ENCODE data around the gene BMI1. TPM values are rescaled to one million over a fixed set of nuclear protein-coding genes. Genes with fewer than 3 reads are reported as not detected.

The BMI1 gene
- total RNA-seq, 4 donors from 2014 or later: 50.2 to 85.7 (median 64.7) TPM

- H3K9me3 ChIP-seq: no peaks in the 10 kb centered on the region
- TF ChIP-seq POLR2A (IDR thresholded peaks at IDR 0.05) (no peak), CTCF (IDR thresholded peaks at IDR 0.05) (no peak)
- H3K4me3 ChIP-seq: no peak overlapping the region
- DNase-seq: no peak
- intact Hi-C loops (cut with DNase I; ENCODE audit: low total_unique reads): no loop called here
- no peaks in the 10 kb centered on the region for H3K36me3 ChIP-seq
- no peak overlapping the region for H3K27ac ChIP-seq
- peaks cover 0 to 4% of the 10 kb centered on the region in 2 donors for H3K4me1 ChIP-seq
- H3K27me3 ChIP-seq: peaks cover 40 to 63% of the 10 kb centered on the region in 2 donors
Observed at GRCh38 chr10:22344249-22344648, 23.4 kb downstream of the BMI1 start.

- no peaks in the 10 kb centered on the region for H3K9me3 ChIP-seq
- intact Hi-C loops (cut with DNase I; ENCODE audit: low total_unique reads): no loop called here
- H3K27me3 ChIP-seq: peaks cover 37 to 60% of the 10 kb centered on the region in 2 donors
- peaks cover 0 to 1% of the 10 kb centered on the region in 2 donors for H3K4me1 ChIP-seq
- no peak for TF ChIP-seq POLR2A (IDR thresholded peaks at IDR 0.05)
- no peak for TF ChIP-seq CTCF (IDR thresholded peaks at IDR 0.05)
- H3K27ac ChIP-seq: no peak overlapping the region
- H3K4me3 ChIP-seq: no peak overlapping the region
- no peaks in the 10 kb centered on the region for H3K36me3 ChIP-seq
- DNase-seq: no peak
Observed at GRCh38 chr10:22344781-22345300, 23.9 kb downstream of the BMI1 start.

GRCh38 chr10:22345301-22346095 lies 24.6 kb downstream of the BMI1 start, which contains the start of gene SPAG6:
Gene SPAG6 (plus strand): TSS chr10:22345496. CDS start chr10:22345612, 116 bp downstream.
- DNase-seq: peak in 1 of 2 donors; percentile 22
- Histone ChIP-seq H3K27ac (no peak within 1 kb of the TSS), H3K4me3 (no peak within 1 kb of the TSS), H3K9me3 (no peaks in the 10 kb centered on the region), H3K36me3 (no peaks in the 10 kb centered on the region), H3K4me1 (no peaks in the 10 kb centered on the region), H3K27me3 (peaks cover 37 to 60% of the 10 kb centered on the region in 2 donors)
- TF ChIP-seq CTCF (IDR thresholded peaks at IDR 0.05) (no peak), POLR2A (IDR thresholded peaks at IDR 0.05) (no peak)
- intact Hi-C loops (cut with DNase I; ENCODE audit: low total_unique reads): no loop called here

GRCh38 chr10:22346096-22346661 lies 25.3 kb downstream of the BMI1 start:
- TF ChIP-seq CTCF (IDR thresholded peaks at IDR 0.05) (no peak), POLR2A (IDR thresholded peaks at IDR 0.05) (no peak)
- no peak overlapping the region for H3K4me3 ChIP-seq
- H3K9me3 ChIP-seq: no peaks in the 10 kb centered on the region
- H3K27me3 ChIP-seq: peaks cover 37 to 59% of the 10 kb centered on the region in 2 donors
- no peak overlapping the region for H3K27ac ChIP-seq
- no peaks in the 10 kb centered on the region for H3K4me1 ChIP-seq
- no peak for DNase-seq
- intact Hi-C loops (cut with DNase I; ENCODE audit: low total_unique reads): no loop called here
- no peaks in the 10 kb centered on the region for H3K36me3 ChIP-seq

GRCh38 chr10:22349755-22350154 lies 28.9 kb downstream of the BMI1 start:
- intact Hi-C loops (cut with DNase I; ENCODE audit: low total_unique reads): no loop called here
- Histone ChIP-seq H3K36me3 (no peaks in the 10 kb centered on the region), H3K27me3 (peaks cover 9 to 23% of the 10 kb centered on the region in 2 donors), H3K9me3 (no peaks in the 10 kb centered on the region), H3K27ac (no peak overlapping the region), H3K4me1 (no peaks in the 10 kb centered on the region), H3K4me3 (no peak overlapping the region)
- TF ChIP-seq POLR2A (IDR thresholded peaks at IDR 0.05) (no peak), CTCF (IDR thresholded peaks at IDR 0.05) (no peak)
- DNase-seq: no peak
